B cell (primary cell): Measurements from ENCODE around the gene MICALL2. TPM values are rescaled to one million over a fixed set of nuclear protein-coding genes. Genes with fewer than 3 reads are reported as not detected.

ENCODE experiments used
- ATAC-seq: fragments of 200-7000 bp; cut with Tn5 transposase; one replicate; pipeline ENCODE4 v1.10.0; 2021; ENCODE audit warnings: low read depth, mild to moderate bottlenecking, moderate number of reproducible peaks, moderate library complexity
- CTCF ChIA-PET: fragments of 350-600 bp; sonication (Branson Sonifier 250); formaldehyde crosslinking; loops from one replicate; lab custom pipeline; 2021; ENCODE audit warnings: antibody characterized with exemption, inconsistent platforms; lab: Charles Lee
- POLR2A ChIA-PET: fragments of 350-600 bp; sonication (Branson Sonifier 250); formaldehyde crosslinking; loops from one replicate; lab custom pipeline; 2021; ENCODE audit warnings: antibody characterized with exemption; lab: Charles Lee
- DNase-seq: peaks from one replicate; pipeline ENCODE4 v3.0.0; 2013
- H2AFZ ChIP-seq: 2 replicates; pipeline ENCODE4 v1.6.1; 2012; ENCODE audit warnings: mild to moderate bottlenecking, low read depth, low read length; ENCODE audit not compliant: insufficient read depth, poor library complexity, severe bottlenecking
- H3K27ac ChIP-seq, 2 donors: 1 replicate in 1 of 2; 2 replicates in 1 of 2; pipeline ENCODE4 v1.5.1; 2012 to 2013; ENCODE audit warnings: low read length in 2 of 2, mild to moderate bottlenecking in 2 of 2, moderate library complexity in 1 of 2
- H3K27me3 ChIP-seq, 4 experiments: fragments of 200-600 bp in 1 of 4; sonication (generic) in 1 of 4; replicated peaks in 1 of 4; 1 replicate in 2 of 4; 2 replicates in 2 of 4; pipeline versions ENCODE4 v1.6.1 to v1.7.0; 2013 to 2016; ENCODE audit warnings: low read length in 3 of 4, mild to moderate bottlenecking in 2 of 4, mixed read lengths in 1 of 4, moderate library complexity in 1 of 4; ENCODE audit not compliant: insufficient read depth in 4 of 4, control insufficient read depth in 3 of 4; ENCODE audit errors: control extremely low read depth in 1 of 4
- H3K36me3 ChIP-seq, 2 experiments: replicated peaks in 1 of 2; 1 replicate in 1 of 2; 2 replicates in 1 of 2; pipeline versions ENCODE4 v1.6.1 to v1.7.1; 2013; ENCODE audit warnings: low read length in 1 of 2; ENCODE audit not compliant: insufficient read depth in 2 of 2, control insufficient read depth in 1 of 2; ENCODE audit errors: control extremely low read depth in 1 of 2, extremely low read depth in 1 of 2
- H3K4me1 ChIP-seq, 2 donors: fragments of 200-600 bp in 1 of 2; sonication (generic) in 1 of 2; 1 replicate in 1 of 2; 2 replicates in 1 of 2; pipeline versions ENCODE4 v1.5.1 to v1.6.1; 2013 to 2017; ENCODE audit warnings: low read length in 2 of 2; ENCODE audit not compliant: control insufficient read depth in 2 of 2, insufficient read depth in 2 of 2
- H3K4me2 ChIP-seq: replicated peaks from 2 replicates; pipeline ENCODE3; 2012; ENCODE audit warnings: mild to moderate bottlenecking, low read depth, low read length; ENCODE audit not compliant: poor library complexity, severe bottlenecking
- H3K4me3 ChIP-seq, 5 experiments: fragments of 200-600 bp in 1 of 5; sonication (generic) in 1 of 5; 1 replicate in 3 of 5; 2 replicates in 2 of 5; pipeline versions ENCODE4 v1.5.1 to v1.7.0; 2011 to 2016; ENCODE audit warnings: low read length in 4 of 5, mild to moderate bottlenecking in 4 of 5, low read depth in 2 of 5, control low read depth in 1 of 5, moderate library complexity in 1 of 5; ENCODE audit not compliant: insufficient read depth in 1 of 5; ENCODE audit errors: control extremely low read depth in 1 of 5, extremely low read depth in 1 of 5
- H3K79me2 ChIP-seq: fragments of 200-600 bp; sonication (generic); one replicate; pipeline ENCODE4 v1.6.0; 2016; ENCODE audit warnings: low read length; ENCODE audit not compliant: control insufficient read depth, insufficient read depth
- H3K9ac ChIP-seq: fragments of 200-600 bp; sonication (generic); 2 replicates; pipeline ENCODE4 v1.6.1; 2017; ENCODE audit warnings: mild to moderate bottlenecking, low read length, moderate library complexity
- H3K9me3 ChIP-seq, 3 donors: one replicate each; pipeline versions ENCODE4 v1.6.1 to v1.7.1; 2013; ENCODE audit warnings: low read length in 2 of 3; ENCODE audit not compliant: control insufficient read depth in 2 of 3, insufficient read depth in 1 of 3; ENCODE audit errors: control extremely low read depth in 1 of 3
- H4K20me1 ChIP-seq: 2 replicates; pipeline ENCODE4 v1.6.0; 2012; ENCODE audit warnings: mild to moderate bottlenecking, low read length; ENCODE audit not compliant: insufficient read depth, control insufficient read depth, poor library complexity, severe bottlenecking
- H3K27ac Mint-ChIP-seq: one replicate; pipeline ENCODE4 v1.8.0; 2021; ENCODE audit warnings: mixed read lengths
- H3K27me3 Mint-ChIP-seq: one replicate; pipeline ENCODE4 v1.8.0; 2021; ENCODE audit warnings: mixed read lengths
- H3K4me1 Mint-ChIP-seq: one replicate; pipeline ENCODE4 v1.8.0; 2021; ENCODE audit warnings: mixed read lengths
- H3K4me3 Mint-ChIP-seq: one replicate; pipeline ENCODE4 v1.8.0; 2021; ENCODE audit warnings: mixed read lengths
- H3K9me3 Mint-ChIP-seq: one replicate; pipeline ENCODE4 v1.8.0; 2022; ENCODE audit warnings: mixed read lengths; ENCODE audit not compliant: insufficient read depth
- CTCF ChIP-seq: fragments of 200-600 bp; IDR thresholded peaks from one replicate; pipeline ENCODE4 v1.8.0; 2022; ENCODE audit warnings: antibody characterized with exemption, mild to moderate bottlenecking
- EZH2 ChIP-seq: IDR thresholded peaks from 2 replicates; pipeline ENCODE4 v1.6.1; 2012; ENCODE audit warnings: borderline replicate concordance, low read depth, mild to moderate bottlenecking, moderate library complexity, low read length; ENCODE audit not compliant: insufficient read depth, poor library complexity, severe bottlenecking
- WGBS: methylation state at CpG from one replicate; pipeline ENCODE4 v1.1.5; 2013; ENCODE audit warnings: missing lambda C conversion rate; ENCODE audit not compliant: insufficient coverage; 5-methylcytosine and 5-hydroxymethylcytosine counted together
- intact Hi-C: fragments of 100-400 bp; cut with micrococcal nuclease; formaldehyde crosslinking; loops from one replicate; pipeline ENCODE4 v1.10.0; 2022
- polyA plus RNA-seq: library from polyadenylated mRNA; depleted of rRNA; stranded (reverse); fragments of >200 nt; gene quantifications from 2 replicates; pipeline ENCODE4 v1.2.3, GENCODE V29; 2012
- total RNA-seq, 2 donors: library from RNA; stranded (reverse); fragments of 120-200 nt in 1 of 2; gene quantifications; 1 replicate in 1 of 2; 2 replicates in 1 of 2; pipeline versions ENCODE4 v1.2.3 to v1.2.4, GENCODE V29; 2013 to 2022

MICALL2 gene
- total and polyA plus RNA-seq, 2 donors (not counting 1 experiment from before 2014, with no cell fraction given), result 0.85 to 0.94 TPM

- H3K4me2 ChIP-seq, result no peak overlapping the region
- no peaks in the 10 kb centered on the region for H3K4me1 ChIP-seq
- no peaks in the 10 kb centered on the region for H3K4me1 Mint-ChIP-seq
- H3K27me3 ChIP-seq, result no peaks in the 10 kb centered on the region
- 97% methylated on average over 19 of the region's 19 CpGs for WGBS
- no peak overlapping the region for H3K4me3 ChIP-seq
- H3K9ac ChIP-seq, result no peak overlapping the region
- no peak overlapping the region for H3K27ac Mint-ChIP-seq
- CTCF ChIA-PET, result no interaction called here
- H3K4me3 Mint-ChIP-seq, result no peak overlapping the region
- H3K9me3 ChIP-seq, result no peaks in the 10 kb centered on the region
- ATAC-seq (no peak), DNase-seq (no peak)
- no peak overlapping the region for H2AFZ ChIP-seq
- peaks cover 0 to 65% of the 10 kb centered on the region in 2 experiments for H3K36me3 ChIP-seq
- no peak for TF ChIP-seq EZH2
- no peak for TF ChIP-seq CTCF
- POLR2A ChIA-PET, result no interaction called here
- H3K79me2 ChIP-seq, result no peaks in the 10 kb centered on the region
- intact Hi-C loops, result no loop called here
- no peaks in the 10 kb centered on the region for H3K27me3 Mint-ChIP-seq
- peaks cover 6% of the 10 kb centered on the region for H4K20me1 ChIP-seq
- H3K27ac ChIP-seq, result no peak overlapping the region
- H3K9me3 Mint-ChIP-seq, result no peaks in the 10 kb centered on the region
Observed at GRCh38 chr7:1490837-1491236, 31.6 kb upstream of the MICALL2 start.

GRCh38 chr7:1489336-1489735, 30.1 kb upstream of the MICALL2 start:
- Mint-ChIP-seq H3K27ac (peak overlapping the region; percentile 32), H3K9me3 (no peaks in the 10 kb centered on the region), H3K4me3 (no peak overlapping the region), H3K27me3 (no peaks in the 10 kb centered on the region), H3K4me1 (no peaks in the 10 kb centered on the region)
- POLR2A ChIA-PET, result no interaction called here
- no peak overlapping the region for H3K27ac ChIP-seq
- ATAC-seq (no peak), DNase-seq (no peak)
- no peak for TF ChIP-seq CTCF
- no peak for TF ChIP-seq EZH2
- H3K4me1 ChIP-seq, result no peaks in the 10 kb centered on the region
- no peak overlapping the region for H2AFZ ChIP-seq
- no peaks in the 10 kb centered on the region for H3K27me3 ChIP-seq
- no peaks in the 10 kb centered on the region for H3K9me3 ChIP-seq
- no peak overlapping the region for H3K4me2 ChIP-seq
- intact Hi-C loops, result no loop called here
- 99% methylated on average over 16 of the region's 18 CpGs for WGBS
- CTCF ChIA-PET, result no interaction called here
- peaks cover 6% of the 10 kb centered on the region for H4K20me1 ChIP-seq
- H3K4me3 ChIP-seq, result no peak overlapping the region
- no peaks in the 10 kb centered on the region for H3K79me2 ChIP-seq
- H3K36me3 ChIP-seq, result peaks cover 0 to 73% of the 10 kb centered on the region in 2 experiments
- no peak overlapping the region for H3K9ac ChIP-seq
